Loucy (cell line): ENCODE data around the gene PRAMEF20.

ENCODE experiments used
- CTCF ChIP-seq: fragments of 200-600 bp; sonication (generic); conservative IDR thresholded peaks from 2 replicates; pipeline ENCODE4 v1.5.1; 2014; ENCODE audit warnings: mild to moderate bottlenecking, antibody characterized with exemption, low read length
- EZH2phosphoT487 ChIP-seq: fragments of 200-600 bp; IDR thresholded peaks from 2 replicates; pipeline ENCODE4 v1.6.1; 2018; ENCODE audit warnings: antibody characterized with exemption, mild to moderate bottlenecking, moderate library complexity, borderline replicate concordance

GRCh38 chr1:13430495-13430894, 20.2 kb downstream of the PRAMEF20 start:
- TF ChIP-seq CTCF, result no peak
- TF ChIP-seq EZH2phosphoT487, result no peak
